AG09309 (cell line): ENCODE measurements around the gene ISL2.
"Not testable (repeated sequence)": the region's sequence is repeated elsewhere in the genome, so short reads cannot be mapped to it uniquely, and the experiment has no call there.

Experiments
- DNase-seq: peaks from one replicate; pipeline ENCODE4 v3.0.0-alpha.2; 2010; ENCODE audit warnings: low read depth
- H3K4me3 ChIP-seq: 2 replicates; pipeline ENCODE4 v1.5.1; 2011; ENCODE audit warnings: mild to moderate bottlenecking, low read depth, low read length, moderate library complexity; ENCODE audit not compliant: control insufficient read depth
- CTCF ChIP-seq: IDR thresholded peaks from 2 replicates; pipeline ENCODE4 v1.5.1; 2011; ENCODE audit warnings: mild to moderate bottlenecking, low read depth, low read length, inconsistent platforms; ENCODE audit not compliant: insufficient read depth, control insufficient read depth; ENCODE audit errors: missing control alignments

ISL2 gene

GRCh38 chr15:76303909-76304308 lies 32.7 kb upstream of the ISL2 start:
- no peak overlapping the region for H3K4me3 ChIP-seq
- TF ChIP-seq CTCF = no peak
- DNase-seq = no peak

GRCh38 chr15:76309601-76310330 lies 26.8 kb upstream of the ISL2 start:
- DNase-seq = no peak
- peak overlapping the region; percentile 98 for H3K4me3 ChIP-seq
- TF ChIP-seq CTCF = no peak

GRCh38 chr15:76310475-76311099 lies 26.0 kb upstream of the ISL2 start:
- TF ChIP-seq CTCF = no peak
- peak overlapping the region; percentile 98 for H3K4me3 ChIP-seq
- no peak for DNase-seq

GRCh38 chr15:76311100-76311953 lies 25.2 kb upstream of the ISL2 start, which contains the start of gene ETFA:
Gene ETFA, minus strand, starts transcription at chr15:76311469. Its CDS starts 81 bp downstream, at chr15:76311388.
- TF ChIP-seq CTCF = no peak
- H3K4me3 ChIP-seq = peak within 1 kb of the TSS; percentile 98
- DNase-seq = peak; percentile 62

- TF ChIP-seq CTCF = no peak
- H3K4me3 ChIP-seq = no peak overlapping the region
- no peak for DNase-seq
Measured at GRCh38 chr15:76312540-76313174, 23.9 kb upstream of the ISL2 start.

- H3K4me3 ChIP-seq, DNase-seq: not testable (repeated sequence)
Measured at GRCh38 chr15:76313175-76313567, 23.4 kb upstream of the ISL2 start.
